GM19023 (cell line): ENCODE measurements around the gene ARHGAP4.

Experiments
- ATAC-seq: cut with Tn5 transposase; IDR thresholded peaks from one replicate; pipeline ENCODE4 v1.9.1; 2021; ENCODE audit warnings: mild to moderate bottlenecking, moderate library complexity; ENCODE audit not compliant: unreplicated experiment

The ARHGAP4 gene

DNA sequence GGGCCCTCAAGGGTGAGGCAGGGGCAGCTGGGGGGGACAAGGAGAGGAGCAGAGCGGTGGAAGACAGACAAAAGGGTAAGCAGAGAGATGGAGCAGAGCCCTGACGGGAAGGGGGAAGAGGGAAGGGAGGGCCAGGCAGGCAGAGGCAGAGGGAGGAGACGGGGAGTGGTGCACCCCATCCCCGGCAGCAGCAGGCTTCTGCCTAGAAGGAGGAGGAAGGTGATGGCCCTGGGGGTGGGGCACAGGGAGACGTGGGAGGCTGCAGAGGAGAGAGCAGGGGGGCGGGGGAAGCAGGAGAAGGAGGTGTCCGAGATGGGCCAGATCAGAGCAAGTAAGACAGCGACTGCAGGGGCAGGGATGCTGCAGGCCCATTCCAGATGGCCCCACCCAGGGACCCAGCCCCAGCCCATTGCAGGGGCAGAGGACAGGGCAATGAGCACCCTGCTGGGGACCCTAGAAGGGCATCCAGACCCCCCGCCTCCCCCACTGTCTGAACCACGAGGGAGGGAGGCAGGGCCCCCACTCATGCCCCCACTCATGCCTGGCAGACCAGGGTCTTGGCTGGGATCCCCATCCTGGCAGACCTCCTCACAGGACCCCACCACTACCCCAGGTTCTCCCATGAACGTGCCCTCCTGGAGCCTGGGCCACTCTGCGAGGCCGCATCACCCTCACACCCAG, 42.8 kb downstream of the ARHGAP4 start:
- ATAC-seq, result no peak

DNA sequence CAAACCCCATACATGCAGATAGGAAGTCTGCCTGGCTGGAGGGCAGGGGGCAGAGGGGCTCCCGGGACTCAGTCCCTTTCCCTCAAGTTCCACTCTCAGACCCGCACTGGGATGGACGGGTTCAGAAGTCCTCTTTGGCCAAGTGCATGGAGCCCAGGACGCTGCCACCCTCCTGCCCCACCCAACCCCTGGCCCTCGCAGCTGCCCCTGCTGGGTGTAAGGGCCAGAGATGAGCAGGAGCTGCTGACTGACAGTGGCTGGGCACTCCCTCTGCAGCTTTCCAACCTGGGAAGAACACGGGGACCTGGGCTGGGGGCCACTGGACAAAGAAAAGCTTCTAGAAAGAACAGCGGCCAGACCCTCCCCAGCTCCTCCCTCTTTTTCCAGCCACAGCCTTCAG, 43.5 kb downstream of the ARHGAP4 start:
- no peak for ATAC-seq

DNA sequence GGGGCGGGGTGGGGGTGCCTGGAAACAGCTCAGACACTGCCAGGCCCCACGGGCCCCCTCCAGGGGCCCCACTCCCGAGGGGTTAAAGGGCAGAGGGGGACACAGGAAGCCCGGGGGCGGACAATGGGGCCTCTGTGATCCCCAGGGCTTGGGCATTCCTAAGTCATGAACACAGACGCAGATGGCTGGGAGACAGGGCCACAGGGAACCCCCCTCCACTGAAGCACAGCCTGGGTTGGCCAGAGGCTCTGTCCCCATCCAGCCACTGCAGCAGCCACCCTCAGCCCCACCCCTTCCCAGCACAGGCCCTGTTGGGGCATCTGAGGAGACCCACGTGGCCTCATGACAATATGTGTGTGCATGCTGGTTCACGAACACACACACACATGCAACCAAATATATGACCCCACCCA, 44.0 kb downstream of the ARHGAP4 start:
- no peak for ATAC-seq

DNA sequence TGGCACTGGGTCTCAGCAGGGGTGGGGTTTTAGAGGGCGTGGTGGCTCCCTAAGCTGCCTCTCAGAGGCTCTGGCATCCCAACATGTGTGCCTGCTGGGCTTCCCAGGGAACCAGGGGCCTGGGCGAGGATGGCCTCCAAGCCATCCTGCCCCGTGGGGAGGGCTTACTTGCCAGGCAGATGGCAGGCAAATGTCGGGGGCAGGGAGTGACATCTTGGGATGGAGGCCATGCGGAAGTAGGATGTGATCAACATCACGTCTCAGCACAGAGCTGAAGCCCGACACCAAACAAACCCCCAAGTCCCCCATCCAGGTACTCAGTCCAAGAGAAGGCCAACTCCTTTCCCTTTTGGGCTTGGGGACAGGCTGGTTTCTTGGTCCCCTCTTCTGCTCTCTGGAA, 44.8 kb downstream of the ARHGAP4 start:
- ATAC-seq, result no peak

DNA sequence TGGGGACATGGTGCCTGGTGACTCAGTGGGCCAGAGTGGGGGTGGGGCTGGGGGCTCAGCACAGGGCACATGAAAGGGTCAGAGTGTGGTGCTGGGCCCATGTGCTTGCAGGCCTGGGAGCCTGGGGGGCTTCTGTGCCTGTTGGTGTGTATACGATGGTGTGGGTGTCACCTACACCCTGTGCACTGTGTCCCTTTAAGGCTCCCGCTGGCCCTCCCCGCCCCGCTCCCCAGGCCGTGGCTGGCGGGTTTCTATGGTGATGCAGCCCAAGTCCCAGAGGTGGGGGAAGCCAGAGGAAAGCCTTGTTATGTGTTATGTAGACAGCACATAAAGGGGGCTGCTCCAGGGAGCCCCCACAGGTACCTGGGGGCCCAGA, 45.6 kb downstream of the ARHGAP4 start:
- ATAC-seq, result no peak

DNA sequence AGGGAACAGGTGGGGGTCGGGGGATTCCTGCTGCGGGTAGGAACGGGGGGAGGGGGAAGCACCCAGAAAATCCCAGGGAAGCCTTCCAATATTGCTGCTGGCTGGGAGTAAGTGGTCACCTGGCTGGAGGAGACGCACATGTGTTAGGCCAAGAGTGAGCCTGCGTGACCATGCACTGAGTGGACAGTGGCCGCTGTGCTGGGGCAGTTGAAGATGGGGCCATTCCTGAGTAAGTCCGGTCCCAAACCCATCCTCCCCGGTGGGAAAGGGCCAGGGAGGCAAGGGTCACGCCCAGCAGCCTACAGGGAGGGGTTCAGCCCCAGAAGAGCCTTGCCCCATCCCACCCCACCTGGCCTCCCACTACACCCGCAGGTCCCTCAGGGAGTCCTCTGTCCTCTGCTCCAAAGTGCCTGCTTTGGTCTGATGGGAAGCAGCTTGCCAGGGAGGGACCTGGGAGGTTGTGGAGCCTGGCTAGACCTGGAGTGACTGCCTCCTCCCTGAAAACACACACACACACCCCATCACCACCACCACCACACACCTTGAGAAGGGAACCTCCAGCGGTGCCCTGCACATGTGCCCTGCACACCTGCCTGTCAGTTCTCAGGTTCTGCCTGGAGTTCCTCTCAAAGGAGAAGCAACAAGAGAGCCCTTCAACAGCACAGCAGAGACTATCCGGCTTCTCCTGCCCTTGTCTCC, 46.2 kb downstream of the ARHGAP4 start:
- ATAC-seq, result no peak

DNA sequence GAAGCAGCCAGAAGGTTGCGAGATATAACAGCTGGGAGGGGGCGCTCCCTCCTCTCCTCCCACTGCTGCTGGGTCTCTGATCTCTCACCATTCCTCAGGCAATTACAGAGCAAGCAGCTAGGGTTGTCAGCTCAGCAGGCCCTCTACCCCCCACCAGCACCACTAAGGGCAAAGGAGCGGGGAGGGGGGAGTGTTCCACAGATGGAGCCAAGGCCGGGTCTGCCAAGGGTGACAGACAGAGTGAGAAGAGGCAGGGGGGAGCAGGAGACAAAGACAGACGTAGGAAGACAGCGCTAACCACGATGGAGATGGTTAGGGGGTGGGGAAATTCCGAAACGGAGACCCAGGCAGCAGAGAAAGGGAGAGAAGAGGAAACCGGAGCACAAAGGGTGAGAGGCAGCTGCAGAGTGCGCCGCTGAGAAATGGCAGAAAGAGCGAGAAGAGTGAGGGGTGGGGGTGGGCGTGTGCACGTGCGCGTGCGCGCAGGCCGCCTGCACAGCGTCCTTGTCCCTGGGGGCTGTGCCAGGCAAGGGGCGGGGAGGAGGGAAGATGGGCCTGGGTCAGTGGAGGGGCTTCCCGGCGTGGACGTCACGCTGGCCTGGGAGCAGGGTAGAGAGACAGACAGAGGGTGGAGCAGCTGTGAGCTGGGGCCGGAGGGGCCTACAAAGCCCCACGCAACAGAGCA, 47.0 kb downstream of the ARHGAP4 start:
- ATAC-seq, result no peak

DNA sequence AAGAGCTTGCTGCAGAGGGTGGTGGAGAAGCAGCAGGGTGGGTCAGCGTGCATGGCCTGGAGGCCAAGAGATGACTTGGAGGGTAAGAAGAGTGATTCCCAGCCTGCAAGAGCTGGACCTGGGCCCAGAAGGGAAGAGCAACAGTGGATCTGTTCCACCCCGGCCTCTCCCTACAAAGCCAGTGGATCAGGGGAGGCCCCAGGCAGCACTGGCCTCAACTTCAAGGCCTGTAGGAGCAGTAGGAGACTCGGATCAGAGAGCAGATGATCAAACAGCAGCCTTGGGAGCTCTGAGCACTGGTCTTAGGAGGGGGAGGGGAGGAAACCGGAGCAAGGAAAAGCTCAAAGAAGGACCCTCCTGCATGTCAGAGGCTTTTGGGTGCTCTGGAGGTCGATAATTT, 47.7 kb downstream of the ARHGAP4 start:
- no peak for ATAC-seq

DNA sequence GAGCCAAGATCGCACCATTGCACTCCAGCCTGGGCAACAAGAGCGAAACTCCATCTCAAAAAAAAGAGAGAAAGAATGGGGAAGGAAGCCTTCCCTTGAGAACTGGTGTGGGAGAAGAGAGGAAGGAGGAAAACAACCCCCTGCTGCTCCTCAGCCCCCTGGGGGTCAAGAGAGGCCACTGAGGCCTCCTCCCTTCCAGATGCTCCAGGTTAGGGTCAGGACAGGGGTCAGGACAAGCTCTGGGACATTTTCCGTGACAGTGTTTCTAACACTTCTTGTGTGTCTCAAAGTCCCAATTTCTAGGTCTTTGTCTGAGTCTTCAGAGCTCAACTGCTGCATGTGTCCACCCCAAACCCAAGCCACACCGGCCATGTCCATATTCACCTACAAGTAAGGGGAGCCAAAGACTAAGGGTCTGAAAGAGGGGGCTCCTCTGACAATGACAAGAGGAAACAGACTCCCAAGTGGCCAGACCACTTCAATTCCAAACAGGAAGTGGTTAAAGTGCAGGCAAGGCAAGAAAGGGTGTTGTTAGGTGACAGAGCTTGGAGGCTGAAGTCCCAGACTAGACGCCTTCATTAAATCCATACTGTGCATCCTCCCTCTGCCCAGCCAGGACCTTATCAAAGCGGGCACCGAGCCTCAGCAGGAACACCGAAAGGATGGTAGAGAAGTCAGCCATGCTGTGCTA, 48.3 kb downstream of the ARHGAP4 start:
- no peak for ATAC-seq

DNA sequence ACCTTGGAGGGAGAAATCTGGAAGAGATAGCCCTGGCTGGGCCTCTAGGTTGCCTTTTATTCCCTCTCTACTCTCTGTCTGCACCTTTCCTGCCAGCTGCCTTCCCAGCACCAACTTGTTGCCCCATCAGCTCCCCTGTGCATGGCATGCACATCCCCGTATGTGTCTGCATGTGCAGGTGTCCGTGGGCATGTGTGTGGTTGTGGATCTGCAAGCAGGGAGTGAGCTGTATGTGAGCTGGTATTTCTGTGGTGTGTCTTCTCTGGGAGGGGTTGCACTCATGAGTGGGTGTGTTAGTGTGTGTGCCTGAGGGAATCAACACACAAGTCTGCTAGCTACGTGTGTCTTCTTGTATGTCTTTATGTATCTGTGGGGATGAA, 50.0 kb downstream of the ARHGAP4 start:
- no peak for ATAC-seq

DNA sequence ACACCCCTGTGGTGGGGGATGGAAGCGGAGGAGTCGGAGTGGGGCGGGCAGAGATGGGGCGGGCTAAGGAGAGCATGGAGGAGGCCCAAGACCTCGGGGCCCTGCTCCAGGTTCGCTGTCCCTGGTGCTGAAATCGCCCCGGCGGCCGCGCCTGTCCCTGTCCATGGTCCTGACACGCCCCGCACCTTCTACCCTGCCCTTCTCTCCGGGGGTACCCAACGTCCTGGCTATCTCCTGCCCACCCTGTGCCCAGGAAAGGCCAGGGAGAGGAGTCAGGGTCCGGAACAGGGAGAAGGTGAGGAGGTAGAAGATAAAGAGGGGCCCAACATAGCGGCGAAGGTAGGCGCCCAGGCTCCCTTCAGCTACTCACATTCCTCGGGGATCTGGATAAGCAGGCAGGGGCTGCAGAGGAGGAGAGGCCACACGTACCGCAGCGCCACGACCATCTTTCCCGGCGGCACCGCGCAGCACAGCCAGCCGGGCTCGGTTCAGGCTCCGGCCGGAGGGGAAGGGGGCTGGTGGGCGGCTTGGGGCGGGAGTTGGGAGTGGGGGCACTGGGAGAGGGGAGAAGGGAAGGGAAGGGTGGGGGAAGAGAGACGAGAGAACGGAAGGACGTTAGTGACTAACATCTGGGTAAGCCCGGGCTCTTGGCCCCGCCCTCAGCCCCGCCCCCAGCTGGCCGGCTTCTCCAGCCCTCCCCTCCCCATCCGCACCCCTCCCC, 50.5 kb downstream of the ARHGAP4 start:
- ATAC-seq, result no peak

DNA sequence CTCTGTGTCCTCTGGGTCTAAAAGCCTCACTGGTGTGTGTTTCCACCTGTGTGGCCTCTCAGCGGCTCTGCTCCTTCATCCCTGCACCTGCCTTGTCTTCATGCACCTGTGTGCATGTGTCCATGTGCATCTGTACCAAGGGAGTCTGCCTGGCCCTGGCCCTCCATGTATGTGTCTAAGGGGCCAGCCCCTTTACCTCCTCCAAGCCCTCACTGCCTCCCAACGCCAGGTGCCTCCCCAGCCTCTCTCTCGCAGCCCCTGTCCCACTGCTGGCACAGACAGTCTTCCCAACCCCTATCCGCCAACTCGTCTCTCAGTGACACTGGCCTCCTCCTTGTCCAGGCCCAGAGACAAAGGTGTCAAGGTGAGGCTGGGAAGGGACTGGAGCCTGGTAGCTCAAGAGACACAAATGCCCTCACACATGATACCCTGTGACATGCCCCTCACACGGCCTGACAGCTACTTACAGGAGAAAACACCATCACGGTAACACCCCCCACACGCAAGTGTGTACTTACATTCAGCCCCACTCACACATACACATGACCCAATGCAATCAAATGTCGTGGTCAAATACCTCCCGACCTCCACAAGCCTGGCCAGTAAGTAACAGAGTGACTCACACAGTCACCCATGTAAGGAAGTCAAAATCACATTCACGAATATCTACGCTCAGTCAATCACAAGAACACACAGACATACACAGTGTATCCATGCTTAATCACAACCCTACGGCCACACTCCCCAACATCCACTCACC, 51.5 kb downstream of the ARHGAP4 start:
- no peak for ATAC-seq

DNA sequence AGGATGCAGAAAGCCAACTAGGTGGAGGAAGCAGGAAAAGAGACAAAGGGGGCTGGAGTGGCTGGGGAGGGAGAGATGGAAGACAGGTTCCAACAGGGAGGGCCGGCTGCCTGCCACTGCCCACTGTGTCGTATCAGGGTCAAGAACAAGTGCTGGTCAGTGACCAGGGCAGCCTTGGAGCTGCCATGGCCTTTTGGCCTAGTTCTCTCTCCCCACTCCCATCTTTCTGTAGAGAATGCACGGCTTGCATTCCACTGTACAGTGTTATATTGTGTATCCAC, 52.0 kb downstream of the ARHGAP4 start:
- no peak for ATAC-seq

DNA sequence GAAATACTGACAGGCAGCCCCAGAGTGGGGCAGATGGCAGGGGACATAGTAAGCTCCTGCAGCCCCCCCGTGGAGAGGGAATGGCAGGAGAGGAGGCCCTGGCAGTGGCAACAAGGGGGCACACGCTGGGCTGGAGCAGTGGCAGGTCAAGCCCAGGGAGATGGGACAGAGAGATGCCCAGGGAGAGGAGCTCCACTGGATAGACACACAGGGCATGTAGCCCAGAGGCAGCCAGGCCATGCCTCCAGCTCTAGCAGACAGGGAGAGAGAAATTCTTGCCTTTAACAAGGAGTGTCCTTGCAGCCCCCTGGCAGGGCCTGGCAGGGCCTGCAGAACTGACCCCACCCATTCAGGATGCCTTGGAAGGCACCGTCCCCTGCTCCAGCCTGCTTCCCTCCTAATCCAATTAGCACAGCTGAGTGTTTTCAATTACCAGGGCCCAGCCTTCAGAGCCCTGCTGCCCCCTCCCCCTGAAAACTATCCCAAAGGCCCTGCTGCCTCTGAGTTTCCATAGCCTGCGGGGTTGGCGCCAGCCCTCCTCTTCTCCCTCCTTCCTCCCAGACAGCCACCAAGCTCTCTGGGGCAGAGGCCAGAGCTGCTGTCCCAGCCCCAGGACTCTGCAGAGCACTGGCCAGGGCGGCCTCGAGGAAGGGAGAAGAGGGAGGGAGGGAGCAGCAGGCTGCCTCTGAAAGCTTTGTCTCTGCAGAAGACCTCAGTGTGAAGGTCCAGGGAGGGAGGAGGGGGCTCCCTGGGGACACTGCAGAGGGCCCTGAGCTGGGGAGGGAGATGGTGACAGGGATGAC, 52.6 kb downstream of the ARHGAP4 start:
- ATAC-seq, result no peak

DNA sequence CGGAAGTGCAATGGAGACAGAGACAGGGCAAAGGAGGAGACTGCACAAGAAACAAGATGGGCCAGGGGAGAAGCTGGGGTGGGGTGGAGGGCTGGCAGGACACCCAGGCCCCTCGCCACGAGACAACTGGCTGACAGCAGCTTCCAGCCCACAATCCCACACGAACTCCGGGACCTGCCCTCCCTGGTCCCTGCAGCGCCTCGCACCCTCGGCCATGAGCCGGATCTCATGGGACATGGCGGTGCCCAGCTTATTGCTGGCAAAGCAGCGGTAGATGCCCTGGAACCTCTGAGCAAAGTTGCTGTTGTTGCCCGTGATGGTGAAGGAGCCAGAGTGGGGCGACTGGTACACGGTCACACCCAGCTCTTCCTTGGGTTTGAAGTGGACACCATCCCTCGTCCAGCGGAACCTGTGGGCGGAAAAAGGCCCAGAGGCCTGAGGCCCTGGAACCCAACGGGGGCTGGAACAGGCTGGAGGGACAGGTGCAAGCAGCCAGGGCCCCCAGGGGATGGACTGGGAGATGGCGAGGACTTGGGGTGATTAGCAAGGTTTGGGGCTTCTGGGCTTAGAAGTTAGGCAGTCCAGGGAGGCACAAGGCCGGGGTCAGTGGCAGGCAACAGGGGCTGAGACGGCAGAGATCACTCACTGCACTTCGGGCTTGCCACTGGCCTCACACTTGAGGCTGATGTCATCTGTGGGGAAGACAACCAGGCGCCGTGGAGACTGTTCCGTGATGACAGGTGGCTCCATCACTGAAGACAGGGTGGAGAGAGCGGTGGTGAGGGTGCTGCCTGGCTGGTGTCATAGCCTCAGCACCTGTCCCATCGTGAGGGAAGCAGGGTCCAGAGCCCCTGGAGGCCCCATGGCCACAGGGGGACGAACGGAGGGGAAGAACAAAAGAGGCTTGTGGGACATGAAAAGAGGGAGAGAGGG, 53.9 kb downstream of the ARHGAP4 start:
- ATAC-seq, result no peak

DNA sequence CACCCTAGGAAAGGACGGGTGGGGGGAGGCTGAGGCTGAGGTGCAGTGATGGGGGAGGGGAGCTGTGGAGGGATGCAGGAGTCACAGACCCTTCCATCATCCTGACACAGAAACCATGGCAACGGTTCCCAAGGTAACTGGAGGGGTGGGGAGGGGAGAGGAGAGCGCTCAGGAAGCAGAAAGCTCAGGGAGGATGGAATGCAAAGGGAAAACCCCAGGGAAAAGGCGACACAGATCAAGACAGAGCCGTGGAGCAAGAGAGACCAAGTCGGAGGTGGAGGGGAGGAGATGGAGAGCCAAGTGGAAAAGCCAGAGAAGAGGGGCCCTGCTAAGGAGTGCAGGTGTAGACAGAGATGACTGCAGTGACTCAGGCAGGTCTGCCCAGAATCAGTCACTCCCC, 54.6 kb downstream of the ARHGAP4 start:
- no peak for ATAC-seq

DNA sequence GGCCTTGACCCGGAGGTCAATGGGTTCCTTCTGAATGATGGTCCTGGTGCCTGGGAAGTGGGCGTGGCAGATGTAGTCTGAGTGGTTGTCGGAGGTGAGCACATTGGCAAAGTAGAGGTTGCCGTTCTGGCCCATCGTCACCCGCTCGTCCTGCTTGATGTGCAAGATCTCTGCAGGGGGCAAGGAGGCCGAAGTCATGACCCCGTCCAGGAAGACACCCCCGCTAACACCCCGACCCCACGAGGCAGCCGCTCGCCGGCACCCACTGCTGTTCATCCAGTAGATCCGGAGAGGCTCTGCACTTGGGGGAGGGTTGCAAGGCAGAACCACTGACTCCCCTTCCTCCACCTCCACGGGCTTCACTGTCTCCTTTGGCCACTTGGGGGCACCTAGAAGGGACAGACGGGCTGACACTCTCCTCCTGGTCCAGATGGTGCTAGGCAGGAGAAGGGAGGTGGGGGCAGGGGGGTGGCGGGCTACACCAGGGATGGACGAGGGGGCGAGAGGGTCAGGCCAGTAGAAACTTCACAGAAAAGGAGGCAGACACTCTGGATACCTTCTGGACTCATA, 55.2 kb downstream of the ARHGAP4 start:
- no peak for ATAC-seq

DNA sequence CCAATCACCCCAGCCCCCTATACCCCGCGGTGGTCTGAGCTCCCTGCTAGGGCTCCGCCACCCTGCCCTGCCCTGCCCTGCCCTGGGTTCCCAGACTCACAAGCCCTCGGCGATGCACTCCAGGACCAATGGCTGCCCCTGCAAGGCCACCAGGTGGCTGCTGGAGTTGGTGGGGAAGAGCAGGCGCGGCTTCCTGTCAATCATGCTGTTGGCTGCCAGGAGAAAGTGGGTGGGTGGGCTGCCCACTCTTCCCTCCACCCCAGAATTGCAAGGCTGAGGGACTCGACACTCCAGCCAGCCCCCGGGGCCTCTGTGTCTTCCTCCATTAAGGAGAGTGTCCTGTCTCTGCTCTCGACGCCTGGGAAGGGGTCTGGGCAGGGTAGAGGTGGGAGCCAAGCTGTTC, 55.8 kb downstream of the ARHGAP4 start:
- ATAC-seq, result no peak
